GM21576 (cell line): Measurements from ENCODE around the gene GRK5.
A peak's percentile ranks its signal among the peaks of the same experiment; 100 is the strongest.
"Not testable (repeated sequence)": the region's sequence is repeated elsewhere in the genome, so short reads cannot be mapped to it uniquely, and the experiment has no call there.

Source experiments
- ATAC-seq: cut with Tn5 transposase; IDR thresholded peaks from one replicate; pipeline ENCODE4 v1.9.1; 2021; ENCODE audit warnings: mild to moderate bottlenecking, moderate library complexity; ENCODE audit not compliant: unreplicated experiment

The GRK5 gene

DNA sequence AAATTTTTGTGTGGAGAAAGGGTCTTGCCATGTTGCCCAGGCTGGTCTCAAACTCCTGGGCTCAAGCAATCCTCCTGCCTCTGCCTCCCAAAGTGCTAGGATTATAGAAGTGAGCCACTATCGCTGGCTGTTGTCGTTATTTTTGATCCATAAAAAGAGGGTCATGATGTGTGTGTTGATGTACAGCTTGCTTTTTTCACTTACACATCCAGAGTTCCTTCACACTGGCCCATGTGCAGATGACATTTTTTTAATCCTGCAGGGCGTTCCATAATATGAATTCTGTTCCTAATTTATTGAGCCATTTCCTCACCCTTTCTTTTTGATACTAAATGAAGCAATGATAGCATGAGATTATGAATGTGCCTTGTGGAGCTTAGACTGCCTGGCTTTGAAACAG is 40.8 kb downstream of the GRK5 start:
- ATAC-seq, result no peak

DNA sequence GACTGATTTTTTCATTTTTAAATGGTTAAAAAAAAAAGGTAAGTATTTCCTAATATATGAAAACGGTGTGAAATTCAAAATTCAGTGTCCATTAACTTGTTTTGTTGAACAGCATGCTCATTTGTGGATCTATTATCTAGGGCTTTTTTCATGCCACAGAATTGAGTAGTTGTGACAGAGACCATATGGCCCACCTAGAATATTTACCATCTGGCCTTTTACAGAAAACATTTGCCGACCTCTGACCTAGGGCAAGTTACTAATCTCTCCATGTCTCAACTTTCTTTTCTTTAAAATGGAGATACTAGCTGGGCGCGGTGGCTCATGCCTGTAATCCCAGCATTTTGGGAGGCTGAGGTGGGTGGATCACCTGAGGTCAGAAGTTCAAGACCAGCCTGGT is 41.3 kb downstream of the GRK5 start:
- ATAC-seq, result no peak

DNA sequence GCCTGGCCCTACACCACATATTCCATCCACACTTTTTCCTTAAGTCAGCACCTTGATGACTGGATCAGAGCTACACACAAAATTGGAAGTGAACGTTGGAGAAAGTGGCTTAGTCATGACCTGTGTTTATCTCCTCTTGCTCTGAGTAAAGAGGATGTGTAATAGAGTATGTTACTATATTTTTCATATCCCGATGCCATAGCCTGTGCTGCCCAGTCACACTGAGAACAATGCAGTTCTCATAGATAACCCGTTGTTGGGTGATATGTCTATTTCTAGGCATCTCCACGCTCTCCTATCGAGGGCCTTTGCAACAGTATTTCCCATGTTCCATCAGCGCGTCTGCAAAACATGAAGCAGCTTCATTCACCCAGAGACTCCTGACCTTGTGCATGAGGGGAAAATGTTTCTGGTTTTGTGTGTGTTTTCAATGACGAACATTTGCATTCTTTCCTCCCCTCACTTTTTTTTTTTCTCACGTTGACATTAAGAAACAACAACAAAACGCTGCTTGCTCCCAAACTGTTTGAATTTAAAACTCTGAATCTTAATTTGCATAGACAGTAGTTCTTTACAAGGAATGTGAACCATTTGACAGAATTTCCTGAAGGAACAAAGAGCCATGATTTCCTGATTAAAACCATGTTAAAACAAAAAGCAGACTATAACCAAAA is 43.4 kb downstream of the GRK5 start:
- ATAC-seq, result no peak

DNA sequence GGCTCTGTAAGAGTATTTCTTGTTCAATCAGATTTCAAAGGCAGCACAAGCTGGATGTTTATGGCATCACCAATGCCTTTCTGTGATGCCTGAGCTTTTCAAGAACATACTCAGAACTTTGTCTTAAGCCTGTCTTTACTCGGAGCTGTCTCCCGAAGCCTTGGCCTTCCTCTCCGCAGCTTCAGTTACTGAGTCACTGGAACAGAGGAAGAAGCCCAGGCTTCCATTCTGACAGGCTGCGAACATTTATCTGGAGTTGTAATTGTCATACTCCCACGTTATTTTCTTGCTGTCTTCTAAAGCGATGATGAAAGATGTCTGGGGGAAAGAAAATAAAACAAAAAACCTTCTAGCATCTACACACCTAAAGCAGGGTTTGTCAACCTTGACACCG is 43.9 kb downstream of the GRK5 start:
- no peak for ATAC-seq

DNA sequence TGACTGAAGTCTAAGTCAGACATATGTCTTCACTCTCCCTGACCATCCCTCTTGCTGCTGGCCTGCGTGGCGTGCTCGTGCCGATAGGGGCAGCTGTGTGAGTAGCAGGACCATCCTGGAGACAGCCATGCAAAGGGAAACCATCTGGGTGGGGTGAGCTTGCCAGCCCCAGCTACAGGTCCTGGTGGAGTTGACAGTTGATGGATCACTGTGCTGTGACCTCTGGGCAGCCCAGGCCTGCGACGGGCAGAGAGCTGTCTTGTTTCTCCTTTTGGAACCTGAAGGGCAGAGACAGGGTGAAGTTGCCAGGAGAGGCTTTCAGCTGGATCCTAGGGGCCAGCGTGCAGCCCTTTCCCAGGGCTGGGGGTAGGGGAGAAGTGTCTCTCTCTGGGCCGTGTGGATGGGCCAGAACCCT is 44.7 kb downstream of the GRK5 start:
- no peak for ATAC-seq

DNA sequence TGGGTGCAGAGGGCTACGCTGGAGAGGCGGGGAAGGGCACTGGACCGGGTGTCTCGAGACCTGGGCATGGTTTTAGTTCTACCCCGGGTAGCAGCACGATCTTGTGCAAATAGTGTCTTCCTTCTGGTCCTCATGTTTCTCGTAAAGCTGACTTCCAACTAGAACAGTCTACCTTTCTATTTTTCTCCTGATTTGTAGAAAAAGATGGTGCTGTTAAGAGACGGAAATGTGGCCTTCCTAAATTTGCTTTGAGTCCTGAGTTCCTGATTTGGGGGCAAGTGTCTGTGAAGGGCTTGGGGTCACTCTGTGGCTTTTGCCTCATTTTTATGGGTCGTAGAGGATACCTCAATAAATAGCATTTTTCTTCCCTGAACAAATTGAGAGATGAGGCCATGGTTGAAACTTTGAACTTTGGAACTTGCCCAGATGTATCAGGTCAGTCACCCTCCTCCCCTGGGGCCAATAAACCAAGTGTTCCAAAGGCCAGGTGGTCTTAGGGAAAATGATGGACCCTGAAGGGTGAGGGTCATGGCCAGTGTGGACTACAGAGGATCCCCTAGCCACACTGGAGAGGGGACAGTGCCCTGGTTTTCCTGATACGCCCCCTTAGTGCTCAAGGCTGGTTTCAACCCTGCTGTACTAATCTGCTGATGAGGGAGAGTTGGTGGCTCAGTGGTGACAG is 45.2 kb downstream of the GRK5 start:
- no peak for ATAC-seq

DNA sequence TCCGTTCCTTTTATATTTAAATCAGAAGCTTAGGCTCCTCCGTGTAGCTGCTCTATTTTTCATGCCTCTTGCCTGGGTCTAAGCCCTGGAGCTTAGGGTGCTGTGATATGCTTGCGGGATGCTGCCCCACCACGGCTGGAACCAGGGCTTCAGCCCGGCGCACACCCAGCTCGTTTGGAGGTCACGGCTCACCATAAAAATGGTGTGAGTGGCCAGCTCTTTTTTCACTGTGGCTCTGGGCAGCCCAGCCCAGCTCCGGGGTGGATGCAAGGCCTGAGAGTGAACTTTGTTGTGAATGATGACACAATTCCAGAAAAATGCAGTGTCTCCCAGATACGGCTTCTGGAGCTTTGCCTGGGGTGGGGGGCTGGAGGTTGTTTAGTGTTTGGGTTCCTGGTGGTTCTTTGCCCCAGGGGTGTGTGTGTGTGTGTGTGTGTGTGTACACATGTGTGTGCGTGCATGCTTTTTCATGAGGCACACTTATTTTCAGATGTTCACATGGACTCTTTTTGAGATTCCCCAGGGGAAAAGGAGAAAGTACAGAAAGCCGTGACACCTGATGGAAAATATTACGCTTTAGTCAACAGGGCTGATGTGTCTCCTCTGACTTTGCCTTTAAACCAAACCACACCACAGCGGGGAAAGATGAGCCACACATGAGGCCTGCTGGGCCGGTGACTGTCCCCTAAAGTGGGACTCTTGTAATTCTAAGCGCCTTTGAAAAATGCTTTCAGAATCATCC is 46.2 kb downstream of the GRK5 start:
- ATAC-seq, result no peak

DNA sequence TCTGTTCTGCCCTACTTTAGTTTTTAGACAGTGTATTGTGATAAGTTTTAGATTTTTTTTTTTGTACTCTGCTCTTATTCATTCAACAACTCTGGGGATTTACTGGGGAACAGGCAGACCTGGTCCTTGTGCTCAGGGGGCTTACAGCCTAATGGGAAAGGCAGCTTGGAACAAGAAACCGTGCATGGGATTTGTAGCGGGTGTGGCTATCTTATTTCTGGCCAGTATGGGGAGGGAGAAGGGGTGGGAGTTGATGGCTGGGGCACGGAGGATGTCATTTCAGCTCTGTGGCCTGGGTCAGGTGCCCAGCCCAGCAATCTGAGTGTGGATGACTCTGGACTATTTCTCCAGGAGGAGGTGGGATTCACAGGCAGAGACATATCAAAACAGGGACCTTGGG is 47.0 kb downstream of the GRK5 start:
- ATAC-seq, result no peak

DNA sequence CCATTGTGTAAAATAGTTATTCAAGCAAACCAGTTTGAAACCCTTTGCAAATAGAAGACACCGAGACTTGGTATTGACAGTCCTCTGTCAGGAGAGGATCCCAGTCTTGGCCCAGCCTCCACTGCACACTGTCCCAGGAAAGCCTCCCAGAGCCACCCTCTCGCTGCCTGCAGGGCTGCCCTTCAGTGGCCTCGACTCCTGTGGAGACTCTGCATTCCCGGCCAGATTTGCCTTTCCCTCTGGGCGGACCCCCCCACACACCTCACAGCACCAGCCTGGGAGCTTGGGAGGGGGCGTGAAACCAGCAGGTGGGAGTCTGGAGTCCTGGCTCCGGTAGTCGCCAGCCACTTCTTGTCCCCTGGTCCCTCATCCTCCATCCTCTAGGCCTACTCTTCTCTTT is 48.7 kb downstream of the GRK5 start:
- no peak for ATAC-seq

DNA sequence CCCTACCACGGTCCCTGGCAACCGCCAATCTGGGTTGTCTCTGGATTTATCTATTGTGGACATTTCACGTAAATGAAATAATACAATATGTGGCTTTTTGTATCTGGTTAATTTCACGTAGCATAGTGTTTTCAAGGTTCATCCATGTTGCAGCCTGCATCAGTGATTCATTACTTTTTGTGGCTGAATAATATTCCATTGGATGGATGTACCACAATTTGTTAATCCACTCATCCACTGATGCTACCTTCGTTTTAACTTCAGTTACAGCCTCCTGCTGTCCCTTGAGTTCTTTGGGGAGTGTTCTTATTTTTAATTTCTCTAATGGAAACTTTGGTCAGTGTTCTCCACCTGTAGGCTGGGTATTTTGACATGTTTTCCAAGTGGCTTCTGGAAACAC is 49.5 kb downstream of the GRK5 start:
- no peak for ATAC-seq

DNA sequence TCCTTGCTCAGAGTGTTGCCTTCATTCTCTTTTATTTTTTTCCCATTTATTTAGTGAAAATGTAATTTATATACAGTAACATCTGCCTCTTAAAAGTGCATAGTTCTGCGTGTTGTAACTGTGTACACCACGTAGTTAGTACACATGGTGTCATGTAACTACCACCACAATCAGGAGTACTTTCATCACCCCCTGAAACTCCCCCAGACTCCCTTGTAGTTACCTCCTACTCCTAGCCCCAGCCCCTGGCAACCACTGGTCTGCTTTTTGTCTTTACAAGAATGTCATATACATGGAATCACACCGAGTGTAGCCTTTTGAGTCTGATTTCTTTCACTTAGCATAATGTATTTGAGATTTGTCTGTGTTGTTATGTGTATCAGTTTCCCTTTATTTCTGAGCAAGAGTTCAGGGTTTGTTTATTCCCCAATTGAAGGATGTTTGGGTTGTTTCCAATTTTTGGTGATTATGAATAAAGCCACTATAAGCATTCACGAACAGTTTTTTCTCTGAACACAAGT is 50.6 kb downstream of the GRK5 start:
- no peak for ATAC-seq

DNA sequence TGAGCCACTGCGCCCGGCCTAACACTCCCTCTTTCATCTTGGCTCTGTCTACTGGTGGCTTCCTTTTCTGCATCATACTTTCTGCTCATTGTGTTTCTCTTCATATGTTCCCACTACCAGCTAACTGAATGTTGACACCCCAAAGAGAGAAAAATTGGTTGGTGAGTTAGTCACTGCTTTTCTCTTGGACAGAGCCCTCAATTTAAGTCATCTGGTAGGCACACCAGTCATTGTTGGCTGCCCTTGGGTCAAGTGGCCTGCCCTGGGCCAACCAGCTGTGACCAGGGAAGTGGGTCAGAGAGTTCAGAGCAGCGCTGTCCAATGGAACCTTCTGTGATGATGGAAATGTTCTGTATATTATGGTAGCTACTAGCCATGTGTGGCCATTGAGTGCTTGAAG is 52.0 kb downstream of the GRK5 start:
- no peak for ATAC-seq

DNA sequence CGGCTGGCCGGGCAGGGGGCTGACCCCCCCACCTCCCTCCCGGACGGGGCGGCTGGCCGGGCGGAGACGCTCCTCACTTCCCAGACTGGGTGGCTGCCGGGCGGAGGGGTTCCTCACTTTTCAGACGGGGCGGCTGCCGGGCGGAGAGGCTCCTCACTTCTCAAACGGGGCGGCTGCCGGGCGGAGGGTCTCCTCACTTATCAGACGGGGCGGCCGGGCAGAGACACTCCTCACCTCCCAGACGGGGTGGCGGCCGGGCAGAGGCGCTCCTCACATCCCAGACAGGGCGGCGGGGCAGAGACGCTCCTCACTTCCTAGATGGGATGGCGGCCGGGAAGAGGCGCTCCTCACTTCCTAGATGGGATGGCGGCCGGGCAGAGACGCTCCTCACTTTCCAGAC is 53.6 kb downstream of the GRK5 start:
- ATAC-seq, result not testable (repeated sequence)

DNA sequence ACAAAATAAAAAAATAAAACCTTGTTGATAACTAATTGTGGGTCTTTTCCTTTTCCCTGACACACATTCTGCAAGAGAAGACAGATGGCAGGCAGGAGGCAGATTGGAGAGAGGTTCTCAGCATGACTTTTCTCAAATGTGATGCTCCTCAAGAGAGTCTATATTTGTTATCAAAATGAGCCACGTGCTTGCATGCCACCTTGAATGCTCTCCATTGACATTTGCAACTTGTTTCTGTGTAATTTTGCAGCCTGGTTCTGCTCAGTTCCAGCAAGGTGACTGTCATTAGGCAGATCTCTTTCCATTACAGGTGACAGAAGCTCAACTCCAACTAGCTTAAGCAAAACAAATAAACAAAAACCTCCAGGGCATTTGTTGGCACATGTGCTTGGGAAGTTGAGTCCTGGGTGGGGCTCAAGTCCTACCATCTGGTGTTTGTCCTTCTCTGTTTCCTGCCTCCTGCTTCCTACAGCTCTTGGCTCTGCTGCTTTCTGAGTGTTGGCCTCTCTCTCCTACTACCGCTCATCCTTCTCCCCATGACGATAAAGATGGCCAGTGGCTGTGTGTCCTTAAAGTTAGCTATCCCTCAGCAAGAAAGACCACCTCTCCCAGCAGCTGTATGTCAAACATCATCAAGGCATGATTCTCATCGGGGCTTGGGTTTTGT is 56.7 kb downstream of the GRK5 start:
- no peak for ATAC-seq

DNA sequence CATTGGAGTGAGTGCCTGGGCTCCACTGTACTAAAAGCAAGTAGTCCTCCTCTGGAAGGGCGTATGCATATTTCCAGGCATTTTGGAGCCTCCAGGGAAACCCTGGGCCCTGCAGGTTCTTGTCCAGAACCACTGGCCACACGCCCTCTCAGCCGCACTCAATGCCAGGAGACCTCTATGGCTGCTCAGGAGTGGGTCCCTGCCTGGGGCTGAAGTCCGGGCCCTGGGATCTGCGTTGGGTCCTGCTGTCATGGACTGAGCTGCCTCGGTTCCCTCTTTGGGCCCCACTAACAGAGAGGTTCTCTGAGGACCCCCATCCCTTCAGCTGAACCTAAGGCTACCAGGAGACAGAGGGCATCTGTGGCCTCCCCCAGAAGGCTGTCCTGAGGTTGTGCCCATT is 58.3 kb downstream of the GRK5 start:
- no peak for ATAC-seq

DNA sequence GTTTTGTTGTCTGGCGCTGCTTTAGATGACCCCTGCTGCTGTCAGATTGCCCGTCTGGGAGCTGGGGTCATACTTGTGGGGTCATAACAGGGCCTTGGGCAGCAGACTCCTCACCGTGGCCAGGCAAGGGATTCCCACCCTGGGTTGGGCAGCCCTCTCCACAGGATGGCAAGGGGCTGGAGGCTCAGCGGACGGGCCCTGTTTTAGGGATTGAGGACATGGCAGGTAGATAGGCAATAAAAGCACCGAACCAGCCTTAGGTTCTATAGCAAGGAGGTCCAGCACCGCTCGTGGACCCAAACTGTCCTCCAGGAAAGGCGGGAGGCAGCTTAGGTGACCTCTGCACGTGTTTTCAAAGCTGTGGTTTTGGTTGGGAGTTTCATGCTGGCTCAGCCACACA is 60.0 kb downstream of the GRK5 start:
- no peak for ATAC-seq

DNA sequence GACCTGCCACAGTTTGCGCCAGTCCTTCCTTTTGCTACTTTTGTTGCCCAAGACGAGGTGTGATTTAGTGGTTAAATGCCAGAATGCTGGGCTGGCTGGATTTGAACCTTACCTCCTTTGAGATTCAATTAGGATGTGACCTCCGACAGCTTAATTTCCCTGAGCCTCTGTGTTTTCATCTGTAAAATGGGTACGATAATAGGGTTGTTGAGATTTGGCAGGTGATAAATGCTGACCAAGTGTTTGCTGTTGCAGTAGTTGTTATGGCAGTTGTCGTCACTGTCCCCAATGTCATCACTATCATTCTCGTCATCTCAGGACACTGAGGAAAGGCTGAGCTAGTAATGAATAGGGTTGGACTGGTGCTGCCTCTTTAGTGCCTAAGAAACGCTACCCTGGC is 61.1 kb downstream of the GRK5 start:
- ATAC-seq, result no peak

DNA sequence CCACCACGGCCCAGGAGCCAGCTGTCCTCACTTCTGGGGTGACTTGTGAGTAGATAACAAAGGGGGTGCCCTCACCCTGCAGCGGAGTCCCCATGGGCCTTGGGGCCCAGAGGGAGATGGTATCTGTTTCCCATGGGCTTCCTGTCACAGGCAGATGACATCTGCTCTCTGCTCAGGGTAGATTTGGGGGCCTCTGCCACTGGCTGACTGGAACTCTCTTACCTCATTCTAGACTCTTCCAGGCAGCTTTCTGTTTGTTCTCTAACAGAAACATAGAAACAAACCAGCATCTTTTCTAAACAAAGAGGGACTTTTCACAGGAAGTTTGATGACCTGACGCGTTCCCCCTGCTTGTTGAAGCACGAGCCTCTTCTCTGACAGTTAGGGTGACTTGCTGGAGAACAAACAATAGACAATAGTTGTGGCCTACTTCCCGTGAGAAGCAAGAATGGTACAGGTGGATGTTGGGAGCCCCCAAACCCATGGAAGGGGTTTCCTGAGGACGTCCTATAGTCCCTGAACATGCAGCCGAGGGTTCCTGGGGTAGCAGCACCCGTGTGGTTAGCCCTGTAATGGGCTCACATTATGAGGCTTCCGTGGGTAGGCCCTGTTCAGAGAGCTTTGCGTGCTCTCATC is 61.6 kb downstream of the GRK5 start:
- ATAC-seq, result peak; percentile 80

DNA sequence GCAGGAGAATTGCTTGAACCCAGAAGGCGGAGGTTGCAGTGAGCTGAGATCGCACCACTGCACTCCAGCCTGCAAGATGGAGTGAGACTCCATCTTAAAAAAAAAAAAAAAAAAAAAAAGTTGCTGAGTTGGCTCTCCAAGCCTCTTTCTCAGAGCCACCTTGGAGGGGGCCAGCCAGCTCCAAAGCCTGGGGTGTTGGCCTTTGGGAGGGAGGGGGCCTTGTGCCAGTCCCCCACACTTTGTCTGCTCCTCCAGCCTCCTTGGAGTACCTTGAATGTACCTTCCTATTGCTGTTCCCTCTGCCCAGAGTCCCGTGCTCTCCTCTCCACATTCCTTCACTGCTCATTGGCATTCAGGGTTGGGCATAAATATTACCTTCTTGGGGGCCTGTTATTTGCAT is 62.4 kb downstream of the GRK5 start:
- ATAC-seq, result no peak

DNA sequence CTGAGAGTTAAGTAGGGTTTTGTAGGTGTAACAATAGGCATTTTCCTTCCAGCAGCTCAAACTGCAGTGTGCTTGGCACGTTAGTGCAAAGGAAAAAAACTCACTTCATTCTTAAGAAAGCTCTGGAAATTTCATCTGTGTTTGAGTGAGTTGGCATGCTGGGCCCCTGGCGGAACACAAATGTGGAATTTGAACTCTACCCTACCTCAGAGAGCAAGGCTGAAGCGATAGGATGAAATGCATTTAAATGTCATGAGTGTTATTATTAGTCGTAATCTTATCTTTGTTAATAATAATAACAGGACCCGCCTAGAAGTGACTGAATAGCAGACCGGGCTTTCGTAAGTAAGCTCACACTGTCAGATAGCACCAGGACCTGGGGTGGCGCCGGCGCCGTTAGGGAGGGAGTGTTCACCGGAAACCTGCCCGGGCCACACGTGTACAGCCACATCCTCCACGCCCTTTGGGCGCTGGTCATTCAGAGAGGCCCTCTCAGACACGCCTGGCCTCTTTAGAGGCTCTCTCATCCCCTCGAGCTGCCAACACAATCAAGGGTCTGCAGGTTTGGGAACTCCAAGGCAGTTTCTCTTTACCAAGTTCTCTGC is 63.5 kb downstream of the GRK5 start:
- ATAC-seq, result peak; percentile 66

DNA sequence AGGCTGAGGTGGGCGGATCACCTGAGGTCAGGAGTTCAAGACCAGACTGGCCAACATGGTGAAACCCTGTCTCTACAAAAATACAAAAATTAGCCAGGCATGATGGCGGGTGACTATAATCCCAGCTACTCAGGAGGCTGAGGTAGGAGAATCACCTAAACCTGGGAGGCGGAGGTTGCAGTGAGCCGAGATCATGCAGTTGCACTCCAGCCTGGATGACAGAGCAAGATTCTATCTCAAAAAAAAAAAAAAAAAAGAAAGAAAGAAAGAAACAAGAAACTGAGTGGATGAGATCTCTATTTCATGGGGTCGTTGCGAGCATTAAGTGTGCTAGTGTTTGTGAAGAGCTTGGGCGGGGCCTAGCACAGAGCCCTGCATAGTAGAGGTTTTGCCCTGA is 65.0 kb downstream of the GRK5 start:
- ATAC-seq, result not testable (repeated sequence)
